Suprapubic skin (tissue), 4 donors: ENCODE results near the gene GATAD2B. TPM values are rescaled to one million over a fixed set of nuclear protein-coding genes. Genes with fewer than 3 reads are reported as not detected.

Source experiments
- DNase-seq, 2 donors: peaks; one replicate each; pipeline ENCODE4 v3.0.0-alpha.2; 2019; ENCODE audit warnings: low spot score in 2 of 2
- H3K27ac ChIP-seq: fragments of 200-600 bp; sonication (generic); one replicate; pipeline ENCODE4 v1.5.1; 2019
- H3K27me3 ChIP-seq: fragments of 200-600 bp; sonication (generic); one replicate; pipeline ENCODE4 v1.5.1; 2019
- H3K36me3 ChIP-seq: fragments of 200-600 bp; sonication (generic); one replicate; pipeline ENCODE4 v1.5.1; 2019
- H3K4me1 ChIP-seq: fragments of 200-600 bp; sonication (generic); one replicate; pipeline ENCODE4 v1.5.1; 2019
- H3K4me3 ChIP-seq: fragments of 200-600 bp; sonication (generic); one replicate; pipeline ENCODE4 v1.5.1; 2019; ENCODE audit warnings: mild to moderate bottlenecking
- H3K9me3 ChIP-seq: fragments of 200-600 bp; sonication (generic); one replicate; pipeline ENCODE4 v1.5.1; 2019
- CTCF ChIP-seq, 2 donors: fragments of 200-600 bp in 1 of 2; fragments of 450-650 bp in 1 of 2; sonication (generic) in 1 of 2; IDR thresholded peaks; one replicate each; pipeline ENCODE4 v1.5.1; 2016 to 2019; ENCODE audit warnings: antibody characterized with exemption in 2 of 2, mild to moderate bottlenecking in 1 of 2, moderate library complexity in 1 of 2
- EP300 ChIP-seq: sonication (generic); formaldehyde crosslinking; IDR thresholded peaks from one replicate; pipeline ENCODE4 v1.6.1; 2017; ENCODE audit warnings: antibody characterized with exemption
- POLR2A ChIP-seq, 2 donors: fragments of 450-650 bp; IDR thresholded peaks; one replicate each; pipeline ENCODE4 v1.6.1; 2017; ENCODE audit warnings: antibody characterized with exemption in 2 of 2, mild to moderate bottlenecking in 2 of 2, moderate library complexity in 2 of 2
- POLR2AphosphoS5 ChIP-seq, 3 donors: sonication (generic); formaldehyde crosslinking; IDR thresholded peaks; one replicate each; pipeline ENCODE4 v1.6.1; 2017; ENCODE audit warnings: antibody characterized with exemption in 3 of 3
- WGBS: methylation state at CpG from one replicate; pipeline ENCODE4 v1.1.5; 2018; 5-methylcytosine and 5-hydroxymethylcytosine counted together
- total RNA-seq, 4 donors: library from RNA; depleted of rRNA; stranded (reverse); fragments of >200 nt; gene quantifications; one replicate each; pipeline ENCODE4 v1.1.0, GENCODE V29; 2016

Gene GATAD2B
- total RNA-seq, 4 donors from 2014 or later = 25.5 to 64.5 (median 37.1) TPM

- H3K27ac ChIP-seq = no peak overlapping the region
- WGBS = 67% methylated on average over 1 of the region's 2 CpGs
- no peak overlapping the region for H3K4me3 ChIP-seq
- peaks cover 18% of the 10 kb centered on the region for H3K4me1 ChIP-seq
- no peaks in the 10 kb centered on the region for H3K27me3 ChIP-seq
- peak in 1 of 2 donors; percentile 53 for DNase-seq
- H3K36me3 ChIP-seq = peaks cover 67% of the 10 kb centered on the region
- no peak for TF ChIP-seq POLR2AphosphoS5 (IDR thresholded peaks at IDR 0.05)
- no peak for TF ChIP-seq EP300
- TF ChIP-seq POLR2A (IDR thresholded peaks at IDR 0.05) = no peak
- TF ChIP-seq CTCF (IDR thresholded peaks at IDR 0.05) = no peak
- no peaks in the 10 kb centered on the region for H3K9me3 ChIP-seq
These were observed 29.0 kb upstream of the GATAD2B start for GRCh38 chr1:153951801-153952200.

DNA sequence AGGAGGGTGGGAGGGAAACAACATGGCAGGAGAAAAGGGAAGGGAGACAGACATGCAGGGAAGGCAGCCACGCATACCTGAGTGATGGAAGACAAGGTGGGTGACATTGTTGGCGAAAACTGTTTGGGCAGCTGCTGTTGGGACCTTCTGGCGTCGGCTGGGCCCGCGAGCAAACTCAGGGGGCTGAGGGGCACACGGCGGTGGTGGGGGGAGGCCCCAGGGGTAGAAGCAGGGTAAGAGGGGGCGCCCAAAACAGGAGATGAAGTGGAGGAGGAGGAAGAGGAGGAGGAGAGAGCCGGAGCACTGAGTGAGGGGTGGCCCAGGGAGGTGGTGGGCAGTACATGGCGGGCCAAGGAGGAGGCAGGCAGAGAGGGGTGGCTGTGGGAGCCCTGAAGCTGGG is 28.4 kb upstream of the GATAD2B start:
- H3K36me3 ChIP-seq = peaks cover 67% of the 10 kb centered on the region
- 89% methylated on average over 11 of the region's 11 CpGs for WGBS
- H3K4me1 ChIP-seq = peaks cover 14% of the 10 kb centered on the region
- peak in 1 of 2 donors; percentile 50 for DNase-seq
- H3K27ac ChIP-seq = no peak overlapping the region
- H3K4me3 ChIP-seq = no peak overlapping the region
- no peaks in the 10 kb centered on the region for H3K9me3 ChIP-seq
- TF ChIP-seq POLR2AphosphoS5 (IDR thresholded peaks at IDR 0.05) (no peak), EP300 (no peak), POLR2A (IDR thresholded peaks at IDR 0.05) (no peak), CTCF (IDR thresholded peaks at IDR 0.05) (no peak)
- H3K27me3 ChIP-seq = no peaks in the 10 kb centered on the region

DNA sequence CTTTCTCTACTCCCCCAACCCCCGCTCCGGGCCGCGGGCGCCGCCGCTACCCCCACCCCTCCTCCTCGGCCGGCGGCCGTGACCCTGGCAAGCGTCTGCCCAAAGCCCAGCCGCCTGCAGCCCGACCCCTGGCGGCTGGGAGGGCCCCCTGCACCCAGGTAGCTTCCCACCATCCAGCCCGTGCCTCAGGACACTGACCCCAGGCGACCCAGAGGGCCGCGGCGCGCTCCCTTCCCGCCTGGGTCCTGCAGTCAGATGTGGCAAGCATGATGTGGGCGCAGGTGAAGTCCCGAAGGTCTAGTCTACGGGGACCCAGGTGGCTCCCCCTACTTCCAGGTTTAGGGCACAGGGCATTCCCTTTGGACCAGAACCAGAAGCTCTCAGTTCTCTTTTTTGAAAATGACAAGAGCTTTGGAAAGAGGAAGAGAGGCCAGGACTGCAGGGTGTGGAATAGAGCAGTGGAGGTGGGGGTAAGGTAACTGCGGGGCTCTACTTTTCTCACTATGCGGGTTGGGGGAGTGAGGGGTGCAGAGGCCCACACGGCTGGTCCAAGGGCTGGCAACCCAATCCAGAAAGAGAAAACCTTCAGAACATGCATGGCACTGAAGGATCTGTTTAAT is 24.0 kb upstream of the GATAD2B start, which contains the start of gene DENND4B:
Gene DENND4B (minus strand): TSS at position 97 of the 620 bp plus-strand sequence. CDS start 2,344 bp downstream, outside the sequence.
- peak; percentile 89 to 91 for DNase-seq
- Histone ChIP-seq H3K27me3 (no peaks in the 10 kb centered on the region), H3K27ac (peak within 1 kb of the TSS; percentile 98), H3K4me3 (peak within 1 kb of the TSS; percentile 97), H3K9me3 (no peaks in the 10 kb centered on the region), H3K4me1 (peaks cover 26% of the 10 kb centered on the region), H3K36me3 (peaks cover 47% of the 10 kb centered on the region)
- WGBS = 23% methylated on average over 10 of the region's 28 CpGs
- TF ChIP-seq CTCF (IDR thresholded peaks at IDR 0.05) (peak; percentile 78 to 99), POLR2A (IDR thresholded peaks at IDR 0.05) (no peak), EP300 (no peak), POLR2AphosphoS5 (IDR thresholded peaks at IDR 0.05) (peak in 1 of 3 donors; percentile 41)

GRCh38 chr1:153945795-153946621 is 23.2 kb upstream of the GATAD2B start:
- 0% methylated on average over 38 of the region's 95 CpGs for WGBS
- Histone ChIP-seq H3K36me3 (peaks cover 47% of the 10 kb centered on the region), H3K27ac (peak overlapping the region; percentile 98), H3K9me3 (no peaks in the 10 kb centered on the region), H3K27me3 (no peaks in the 10 kb centered on the region), H3K4me3 (peak overlapping the region; percentile 97), H3K4me1 (peaks cover 26% of the 10 kb centered on the region)
- peak; percentile 93 to 94 for DNase-seq
- peak in 1 of 2 donors; percentile 14 for TF ChIP-seq POLR2A (IDR thresholded peaks at IDR 0.05)
- TF ChIP-seq POLR2AphosphoS5 (IDR thresholded peaks at IDR 0.05) = peak in 2 of 3 donors; percentile 66 to 68
- TF ChIP-seq CTCF (IDR thresholded peaks at IDR 0.05) = no peak
- no peak for TF ChIP-seq EP300
